Tibial artery (tissue), 4 donors: ENCODE data around the gene CD79B.
"Not testable (repeated sequence)": the region's sequence is repeated elsewhere in the genome, so short reads cannot be mapped to it uniquely, and the experiment has no call there.

Experiments
- DNase-seq, 2 donors: peaks; one replicate each; pipeline ENCODE4 v3.0.0-alpha.2; 2019
- H3K27ac ChIP-seq, 2 donors: fragments of 200-600 bp; sonication (generic) in 1 of 2; 1 replicate in 1 of 2; 2 replicates in 1 of 2; pipeline ENCODE4 v1.5.1; 2018 to 2019; ENCODE audit warnings: mild to moderate bottlenecking in 1 of 2
- H3K27me3 ChIP-seq, 2 donors: fragments of 200-600 bp; sonication (generic) in 1 of 2; one replicate each; pipeline versions ENCODE4 v1.5.1 to v1.6.0; 2016 to 2019
- H3K36me3 ChIP-seq, 3 donors: fragments of 200-600 bp; sonication (generic) in 2 of 3; one replicate each; pipeline ENCODE4 v1.5.1; 2016 to 2019; ENCODE audit warnings: mild to moderate bottlenecking in 2 of 3
- H3K4me1 ChIP-seq, 4 donors: fragments of 200-600 bp; sonication (generic) in 2 of 4; 1 replicate in 3 of 4; 2 replicates in 1 of 4; pipeline ENCODE4 v1.5.1; 2016 to 2019
- H3K4me3 ChIP-seq, 2 donors: fragments of 200-600 bp; sonication (generic) in 1 of 2; 1 replicate in 1 of 2; 2 replicates in 1 of 2; pipeline ENCODE4 v1.5.1; 2018 to 2019; ENCODE audit warnings: mild to moderate bottlenecking in 2 of 2
- H3K9me3 ChIP-seq, 3 donors: fragments of 200-600 bp; sonication (generic) in 1 of 3; one replicate each; pipeline ENCODE4 v1.5.1; 2016 to 2019
- CTCF ChIP-seq, 2 experiments: fragments of 200-600 bp in 1 of 2; fragments of 450-650 bp in 1 of 2; IDR thresholded peaks; one replicate each; pipeline ENCODE4 v1.5.1; 2017 to 2019; ENCODE audit warnings: antibody characterized with exemption in 2 of 2, mild to moderate bottlenecking in 1 of 2, moderate library complexity in 1 of 2
- intact Hi-C: fragments of 100-400 bp; cut with DNase I; formaldehyde crosslinking; loops from one replicate; pipeline ENCODE4 v1.15.0; 2023; ENCODE audit warnings: low total_unique reads

CD79B gene

DNA sequence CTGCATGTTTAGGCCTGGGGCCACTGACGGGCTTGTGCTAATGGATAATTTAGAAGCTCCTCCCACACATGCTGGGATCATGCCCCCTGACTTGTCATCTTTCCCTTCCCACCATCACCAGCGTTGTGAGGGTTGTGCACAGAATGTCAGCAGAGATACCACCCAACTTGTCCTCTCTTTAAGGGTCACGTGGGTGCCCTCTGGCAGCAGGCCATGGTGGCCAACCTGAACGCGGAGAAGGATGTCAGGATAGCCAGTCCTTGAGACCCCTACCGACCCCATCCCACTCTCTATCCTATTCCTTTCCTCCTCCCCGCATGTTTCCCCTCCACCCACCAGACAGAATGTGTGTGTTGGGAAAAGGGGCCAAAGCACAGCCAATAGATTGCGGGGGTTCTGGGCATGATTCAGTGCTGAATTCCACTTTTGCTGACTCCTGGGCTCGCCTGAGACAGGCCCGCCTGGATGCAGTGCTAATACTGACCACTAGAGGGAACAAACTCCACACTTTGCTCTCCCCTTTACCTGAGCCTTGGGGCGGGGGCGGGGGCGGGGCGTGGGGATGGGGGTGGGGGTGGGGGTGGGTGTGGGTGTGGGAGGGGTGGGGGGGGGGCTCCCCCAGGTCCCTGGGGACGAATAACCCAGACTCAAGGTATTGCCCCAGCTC, 50.1 kb downstream of the CD79B start, which contains the start of gene GH2:
Gene GH2 (minus strand): TSS at position 10 of the 667 bp plus-strand sequence. CDS start 143 bp downstream, outside the sequence.
- peak; percentile 32 to 50 for TF ChIP-seq CTCF (IDR thresholded peaks at IDR 0.05)
- Histone ChIP-seq H3K9me3 (no peaks in the 10 kb centered on the region), H3K4me1 (no peaks in the 10 kb centered on the region), H3K27ac (no peak within 1 kb of the TSS), H3K36me3 (no peaks in the 10 kb centered on the region), H3K27me3 (peaks cover 0 to 19% of the 10 kb centered on the region in 2 donors), H3K4me3 (no peak within 1 kb of the TSS)
- intact Hi-C loops = no loop called here
- no peak for DNase-seq

DNA sequence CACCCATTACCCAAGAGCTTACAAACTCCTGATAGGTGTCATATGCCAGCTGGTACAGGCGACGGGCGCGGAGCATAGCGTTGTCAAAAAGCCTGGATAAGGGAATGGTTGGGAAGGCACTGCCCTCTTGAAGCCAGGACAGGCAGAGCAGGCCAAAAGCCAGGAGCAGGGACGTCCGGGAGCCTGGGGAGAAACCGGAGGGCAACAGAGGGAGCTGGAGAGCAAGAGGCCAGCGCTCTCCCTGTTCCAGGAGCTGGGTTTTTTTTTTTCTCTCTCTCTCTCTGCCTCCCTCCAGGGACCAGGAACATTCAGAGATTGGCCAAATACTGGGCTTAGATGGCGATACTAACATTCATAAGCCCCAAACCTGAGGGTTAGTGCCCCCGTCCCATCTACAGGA, 50.8 kb downstream of the CD79B start:
- H3K4me3 ChIP-seq, DNase-seq, H3K4me1 ChIP-seq, H3K9me3 ChIP-seq, intact Hi-C loops, H3K36me3 ChIP-seq, H3K27ac ChIP-seq: not testable (repeated sequence)
- peaks cover 0 to 26% of the 10 kb centered on the region in 2 donors for H3K27me3 ChIP-seq

- H3K4me3 ChIP-seq = no peak overlapping the region
- no peaks in the 10 kb centered on the region for H3K4me1 ChIP-seq
- TF ChIP-seq CTCF (IDR thresholded peaks at IDR 0.05) = no peak
- no peak overlapping the region for H3K27ac ChIP-seq
- peaks cover 0 to 26% of the 10 kb centered on the region in 2 donors for H3K27me3 ChIP-seq
- no peaks in the 10 kb centered on the region for H3K36me3 ChIP-seq
- H3K9me3 ChIP-seq = no peaks in the 10 kb centered on the region
- intact Hi-C loops = no loop called here
- no peak for DNase-seq
Observed at GRCh38 chr17:63880706-63881105, 51.4 kb downstream of the CD79B start.
